ENCODE results near the gene AGPAT3.

Gene AGPAT3

GRCh38 chr21:43932005-43932404 is 67.0 kb downstream of the AGPAT3 start:
- H3K27ac ChIP-seq: no peak overlapping the region
- TF ChIP-seq, protein P1, sequence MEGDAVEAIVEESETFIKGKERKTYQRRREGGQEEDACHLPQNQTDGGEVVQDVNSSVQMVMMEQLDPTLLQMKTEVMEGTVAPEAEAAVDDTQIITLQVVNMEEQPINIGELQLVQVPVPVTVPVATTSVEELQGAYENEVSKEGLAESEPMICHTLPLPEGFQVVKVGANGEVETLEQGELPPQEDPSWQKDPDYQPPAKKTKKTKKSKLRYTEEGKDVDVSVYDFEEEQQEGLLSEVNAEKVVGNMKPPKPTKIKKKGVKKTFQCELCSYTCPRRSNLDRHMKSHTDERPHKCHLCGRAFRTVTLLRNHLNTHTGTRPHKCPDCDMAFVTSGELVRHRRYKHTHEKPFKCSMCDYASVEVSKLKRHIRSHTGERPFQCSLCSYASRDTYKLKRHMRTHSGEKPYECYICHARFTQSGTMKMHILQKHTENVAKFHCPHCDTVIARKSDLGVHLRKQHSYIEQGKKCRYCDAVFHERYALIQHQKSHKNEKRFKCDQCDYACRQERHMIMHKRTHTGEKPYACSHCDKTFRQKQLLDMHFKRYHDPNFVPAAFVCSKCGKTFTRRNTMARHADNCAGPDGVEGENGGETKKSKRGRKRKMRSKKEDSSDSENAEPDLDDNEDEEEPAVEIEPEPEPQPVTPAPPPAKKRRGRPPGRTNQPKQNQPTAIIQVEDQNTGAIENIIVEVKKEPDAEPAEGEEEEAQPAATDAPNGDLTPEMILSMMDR (IDR thresholded peaks at IDR 0.05): no peak
- no peak for TF ChIP-seq ZFX (IDR thresholded peaks at IDR 0.05; ENCODE audit: borderline replicate concordance)

- H3K27ac ChIP-seq: no peak overlapping the region
- TF ChIP-seq, protein P1 (IDR thresholded peaks at IDR 0.05): no peak
- TF ChIP-seq ZFX (IDR thresholded peaks at IDR 0.05; ENCODE audit: borderline replicate concordance): no peak
Observed at GRCh38 chr21:43933199-43933598, 68.2 kb downstream of the AGPAT3 start.

DNA sequence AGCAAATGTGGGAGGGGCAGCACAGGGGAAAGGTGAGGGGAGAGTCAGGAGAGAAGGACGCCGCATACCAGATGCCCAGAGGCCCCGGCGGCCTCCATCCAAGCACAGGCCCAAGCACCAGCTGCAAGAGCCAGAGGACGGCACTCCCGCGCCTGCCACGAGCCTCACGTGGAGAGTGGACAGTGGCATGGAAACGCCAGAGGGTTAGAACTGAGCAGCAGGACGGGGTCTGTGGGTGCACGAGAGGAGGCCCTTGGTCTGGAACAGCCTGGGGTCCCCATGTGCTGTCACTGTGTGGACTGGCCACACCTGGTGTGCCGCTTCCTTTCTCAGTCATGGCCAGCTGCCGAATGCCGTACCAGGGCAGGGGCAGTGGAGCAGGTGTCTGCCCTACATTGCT is 68.7 kb downstream of the AGPAT3 start:
- no peak overlapping the region for H3K27ac ChIP-seq
- no peak for TF ChIP-seq ZFX (IDR thresholded peaks at IDR 0.05; ENCODE audit: borderline replicate concordance)
- TF ChIP-seq, protein P1 (IDR thresholded peaks at IDR 0.05): no peak

GRCh38 chr21:43934116-43934515 is 69.1 kb downstream of the AGPAT3 start:
- no peak overlapping the region for H3K27ac ChIP-seq

GRCh38 chr21:43934716-43935705 is 70.0 kb downstream of the AGPAT3 start:
- TF ChIP-seq ZFX (IDR thresholded peaks at IDR 0.05; ENCODE audit: borderline replicate concordance): no peak
- TF ChIP-seq, protein P1 (IDR thresholded peaks at IDR 0.05): no peak
- no peak overlapping the region for H3K27ac ChIP-seq

More at GRCh38 chr21:43934116-43934515, 69.1 kb downstream of the AGPAT3 start:
- TF ChIP-seq, protein P1 (IDR thresholded peaks at IDR 0.05): no peak
- no peak for TF ChIP-seq ZFX (IDR thresholded peaks at IDR 0.05; ENCODE audit: borderline replicate concordance)

- H3K27ac ChIP-seq: no peak overlapping the region
- TF ChIP-seq ZFX (IDR thresholded peaks at IDR 0.05; ENCODE audit: borderline replicate concordance): no peak
- TF ChIP-seq, protein P1 (IDR thresholded peaks at IDR 0.05): no peak
Observed at GRCh38 chr21:43935711-43936110, 70.7 kb downstream of the AGPAT3 start.
